ENCODE data around the gene EXD3. TPM values are rescaled to one million over a fixed set of nuclear protein-coding genes. Genes with fewer than 3 reads are reported as not detected.
A peak's percentile ranks its signal among the peaks of the same experiment; 100 is the strongest.

The EXD3 gene
- total RNA-seq, 4 donors from 2014 or later, result 13.8 to 25.7 (median 17.7) TPM

DNA sequence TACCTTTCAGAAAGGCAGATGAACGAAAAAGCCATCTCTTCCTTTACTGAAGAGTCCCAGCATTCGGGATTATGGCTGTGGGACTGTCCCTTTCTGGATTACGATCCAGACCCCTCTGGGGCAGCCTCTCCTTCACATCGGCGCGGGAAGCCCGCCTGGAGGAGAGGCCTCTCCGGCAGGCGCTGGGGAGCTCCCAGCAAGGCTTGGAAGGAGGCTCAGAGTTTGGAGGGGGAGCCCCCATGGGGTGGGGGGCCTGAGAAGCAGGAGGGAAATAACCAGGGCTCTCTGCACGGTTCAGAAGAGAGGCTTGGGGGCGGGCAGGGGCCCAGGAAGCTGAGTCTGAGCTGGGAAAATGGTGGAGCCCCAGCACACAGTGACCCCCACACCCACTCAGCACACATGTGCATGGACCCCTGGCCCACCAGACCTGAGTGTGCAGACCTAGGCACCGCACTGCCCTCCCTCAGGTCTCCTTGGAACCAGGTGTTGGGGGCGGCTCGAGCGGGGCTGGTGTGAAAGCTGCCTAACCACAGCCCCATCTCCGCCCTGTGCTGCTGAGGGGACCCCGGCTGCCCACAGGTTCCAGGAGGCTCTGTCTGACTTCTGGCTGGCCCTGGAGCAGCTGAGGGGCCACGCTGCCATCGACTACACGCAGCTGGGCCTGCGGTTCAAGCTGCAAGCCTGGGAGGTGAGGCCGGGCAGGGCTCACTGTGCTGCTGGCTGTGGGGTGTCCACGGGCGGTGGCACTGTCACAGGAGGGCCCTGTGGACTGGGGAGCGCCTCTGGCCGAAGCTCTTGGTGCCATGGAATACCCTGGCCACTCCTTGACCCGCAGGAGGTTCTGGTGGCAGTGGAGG, 4.7 kb upstream of the EXD3 start:
- no peak for DNase-seq (ENCODE audit: low spot score in 2 of 2)
- no peak overlapping the region for H3K4me3 ChIP-seq (ENCODE audit: low read depth, poor library complexity, severe bottlenecking)
- intact Hi-C loops (cut with DNase I; ENCODE audit: low total_unique reads), result no loop called here
- TF ChIP-seq POLR2A (IDR thresholded peaks at IDR 0.05), result no peak
- TF ChIP-seq CTCF (IDR thresholded peaks at IDR 0.05), result no peak
- WGBS, 2 donors, result 82 to 85% methylated on average over 20 to 21 of the region's 27 CpGs

GRCh38 chr9:137426018-137426681, 3.2 kb upstream of the EXD3 start:
- intact Hi-C loops (cut with DNase I; ENCODE audit: low total_unique reads), result no loop called here
- WGBS, 2 donors, result 80 to 81% methylated on average over 18 of the region's 18 CpGs
- peak in 1 of 2 donors; percentile 85 for DNase-seq (ENCODE audit: low spot score in 2 of 2)

DNA sequence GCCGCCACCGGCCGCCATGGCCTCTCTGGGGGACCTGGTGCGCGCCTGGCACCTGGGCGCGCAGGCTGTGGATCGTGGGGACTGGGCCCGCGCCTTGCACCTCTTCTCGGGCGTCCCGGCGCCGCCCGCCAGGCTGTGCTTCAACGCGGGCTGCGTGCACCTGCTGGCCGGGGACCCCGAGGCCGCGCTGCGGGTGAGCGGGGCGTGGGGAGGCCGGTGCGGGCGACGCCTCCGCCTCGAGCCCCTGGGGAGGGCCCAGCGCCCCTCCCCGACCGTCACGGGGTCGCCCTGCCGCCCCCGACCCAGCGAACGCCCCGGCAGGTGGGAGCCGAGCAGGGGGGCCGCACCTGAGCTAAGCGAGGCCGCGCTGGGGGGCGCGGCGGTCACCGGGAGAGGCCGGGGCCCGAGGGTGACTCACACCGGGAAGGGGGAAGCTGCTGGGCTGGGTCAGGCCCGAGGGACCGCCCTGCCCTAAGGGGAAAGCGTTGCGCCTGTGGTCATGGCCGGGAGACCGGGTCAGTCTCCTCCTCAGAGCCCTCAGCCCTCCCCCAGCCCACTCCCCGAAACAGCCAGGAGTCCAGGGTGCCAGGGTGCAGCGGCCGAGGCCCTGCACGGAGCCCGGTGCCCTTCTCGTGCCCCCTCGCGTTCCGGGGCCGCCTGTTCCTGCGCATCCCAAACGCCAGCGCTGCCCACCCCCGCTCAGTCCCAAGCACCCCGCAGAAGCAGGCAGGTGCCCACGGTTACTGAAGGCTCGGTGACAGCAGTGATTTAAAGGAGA, 741 bp upstream of the EXD3 start:
- no peak for TF ChIP-seq CTCF (IDR thresholded peaks at IDR 0.05)
- TF ChIP-seq POLR2A (IDR thresholded peaks at IDR 0.05), result no peak
- H3K4me3 ChIP-seq (ENCODE audit: low read depth, poor library complexity, severe bottlenecking), result peak overlapping the region; percentile 52
- intact Hi-C loops (cut with DNase I; ENCODE audit: low total_unique reads), result no loop called here
- 17 to 19% methylated on average over 27 to 30 of the region's 77 CpGs for WGBS, 2 donors
- DNase-seq (ENCODE audit: low spot score in 2 of 2), result peak in 1 of 2 donors; percentile 92

More at GRCh38 chr9:137426018-137426681, 3.2 kb upstream of the EXD3 start:
- TF ChIP-seq CTCF (IDR thresholded peaks at IDR 0.05) (no peak), POLR2A (IDR thresholded peaks at IDR 0.05) (no peak)
- H3K4me3 ChIP-seq (ENCODE audit: low read depth, poor library complexity, severe bottlenecking), result no peak overlapping the region

DNA sequence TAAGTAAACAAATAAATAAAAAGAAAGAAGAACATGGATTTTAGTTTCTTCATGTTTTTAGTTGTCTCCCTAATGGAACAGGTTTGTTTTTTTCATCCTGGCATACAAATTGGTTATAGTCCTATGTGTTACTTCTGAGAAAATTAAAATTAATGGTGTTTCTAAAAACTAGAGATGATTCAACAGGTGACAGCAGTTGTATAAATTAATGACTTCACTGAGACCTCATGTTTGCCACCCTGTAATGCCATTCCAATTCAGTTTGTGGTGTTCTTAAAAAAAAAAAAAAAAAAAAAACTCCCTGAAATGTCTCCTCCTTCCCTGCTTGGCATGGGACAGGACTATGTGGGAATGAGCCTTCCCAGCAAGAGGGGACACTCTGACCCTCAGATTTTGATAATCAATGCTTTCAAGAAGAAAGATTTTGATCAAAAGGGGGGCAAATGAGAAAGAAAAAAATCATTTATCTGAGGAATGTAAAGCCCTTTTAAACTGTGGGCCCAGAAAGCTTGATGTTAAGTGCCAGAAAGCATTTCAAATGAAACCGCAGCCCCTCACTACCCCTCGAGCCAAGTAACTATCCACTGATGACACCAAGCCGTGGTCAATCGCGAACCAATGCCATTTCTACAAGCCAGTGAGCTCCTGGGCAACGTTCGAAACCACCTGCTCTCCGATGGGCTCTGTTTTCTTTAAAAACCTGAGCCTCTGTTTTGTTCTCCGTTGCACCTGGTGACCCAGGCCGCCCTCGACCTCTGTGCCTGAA, 941 bp downstream of the EXD3 start:
- no peak for DNase-seq (ENCODE audit: low spot score in 2 of 2)
- H3K4me3 ChIP-seq (ENCODE audit: low read depth, poor library complexity, severe bottlenecking), result peak overlapping the region; percentile 76
- TF ChIP-seq POLR2A (IDR thresholded peaks at IDR 0.05) (no peak), CTCF (IDR thresholded peaks at IDR 0.05) (no peak)
- WGBS, 2 donors, result 5 to 9% methylated on average over 11 of the region's 11 CpGs
- intact Hi-C loops (cut with DNase I; ENCODE audit: low total_unique reads), result no loop called here
